ENCODE data around the gene RRP36.
"Not testable (repeated sequence)": the region's sequence is repeated elsewhere in the genome, so short reads cannot be mapped to it uniquely, and the experiment has no call there.

RRP36 gene, protein sequence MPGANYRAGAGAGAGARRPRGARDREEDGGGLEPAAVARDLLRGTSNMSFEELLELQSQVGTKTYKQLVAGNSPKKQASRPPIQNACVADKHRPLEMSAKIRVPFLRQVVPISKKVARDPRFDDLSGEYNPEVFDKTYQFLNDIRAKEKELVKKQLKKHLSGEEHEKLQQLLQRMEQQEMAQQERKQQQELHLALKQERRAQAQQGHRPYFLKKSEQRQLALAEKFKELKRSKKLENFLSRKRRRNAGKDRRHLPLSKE

DNA sequence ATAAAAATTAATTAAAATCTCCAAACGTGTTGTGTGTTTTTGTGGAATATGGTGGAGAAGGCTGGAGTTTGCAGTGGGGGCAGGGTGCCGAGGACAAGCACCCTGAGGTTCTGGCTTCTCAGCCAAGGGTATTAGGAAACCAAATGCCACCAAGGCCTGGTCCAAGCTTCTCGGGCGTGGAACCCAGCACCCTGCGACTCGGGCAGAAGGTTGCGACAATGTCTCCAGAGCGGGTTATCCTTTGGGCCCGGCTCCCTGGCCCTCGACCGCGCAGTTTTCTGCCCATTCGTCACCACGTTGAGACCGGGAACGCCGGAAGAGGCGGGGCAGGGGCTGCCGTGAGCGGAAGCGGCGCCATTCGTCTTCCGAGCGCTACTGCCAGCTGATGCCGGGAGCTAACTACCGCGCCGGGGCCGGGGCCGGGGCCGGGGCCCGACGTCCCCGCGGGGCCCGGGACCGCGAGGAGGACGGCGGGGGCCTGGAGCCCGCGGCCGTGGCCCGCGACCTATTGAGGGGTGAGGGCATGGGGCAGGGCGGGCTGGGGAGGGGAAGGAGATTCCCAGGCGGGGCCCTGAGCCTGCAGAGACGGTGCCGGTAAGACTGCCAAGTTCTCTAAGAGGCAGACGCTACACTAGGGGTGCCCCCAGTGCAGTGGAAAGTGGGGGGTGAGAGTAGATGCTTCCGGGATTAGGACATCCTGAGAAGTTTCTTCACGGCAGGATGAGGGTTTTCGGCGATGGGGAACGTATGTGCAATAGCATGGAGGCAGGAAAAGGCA, at the start of gene RRP36:
RRP36 (plus strand) TSS at position 354 of the 778 bp plus-strand sequence; CDS start at position 386, 32 bp downstream.
- DNase-seq = peak; percentile 80

DNA sequence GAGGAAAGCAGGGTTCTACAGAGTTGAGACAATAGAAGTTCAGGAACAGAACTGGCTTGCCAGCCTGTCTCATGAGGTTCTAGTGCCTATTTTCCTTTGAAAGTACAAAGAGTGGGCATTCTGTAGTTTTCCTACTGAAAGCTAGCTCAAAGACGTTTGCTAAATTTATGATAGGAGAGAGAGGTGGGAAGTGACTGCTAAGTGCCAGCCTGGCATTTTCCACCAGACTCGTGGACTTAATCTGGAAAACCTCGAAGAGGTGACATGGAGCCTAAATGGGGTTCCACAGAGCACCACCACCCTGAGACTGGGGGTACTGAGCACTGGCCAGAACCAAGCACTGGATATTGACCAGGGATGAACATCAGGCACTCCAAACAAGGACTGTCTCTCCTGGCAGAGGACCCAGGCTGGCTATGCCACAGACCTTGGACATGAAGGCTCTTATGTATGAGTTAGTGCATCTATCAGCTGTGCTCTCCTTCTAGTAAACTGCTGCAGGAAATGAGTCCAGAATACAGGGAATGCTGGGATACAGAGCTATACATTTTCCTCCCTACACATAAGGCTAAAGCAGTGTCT, 49.6 kb upstream of the RRP36 start:
- no peak for DNase-seq

DNA sequence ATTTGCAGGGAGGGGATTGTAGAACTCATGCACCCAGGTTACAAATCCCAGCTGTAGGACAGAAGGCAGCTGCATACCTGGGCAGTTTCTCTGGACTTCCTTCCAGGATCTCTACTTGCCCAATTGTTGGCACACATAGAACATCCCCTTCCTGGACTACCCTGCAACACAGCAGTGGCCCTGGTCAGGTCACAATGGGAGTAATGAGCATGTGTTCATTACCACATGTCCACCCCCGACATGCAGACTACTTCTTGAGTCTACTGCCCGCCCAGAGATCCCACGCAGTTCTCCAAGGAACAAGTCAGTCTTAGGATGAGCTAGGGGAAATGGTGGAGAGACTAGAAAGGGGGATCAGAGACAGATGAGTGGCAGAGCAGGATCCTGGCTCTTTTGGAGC, 47.5 kb upstream of the RRP36 start:
- no peak for DNase-seq

GRCh38 chr6:42974919-42975505, 46.4 kb upstream of the RRP36 start:
- no peak for DNase-seq

- DNase-seq = peak; percentile 10
These were observed 43.0 kb upstream of the RRP36 start for GRCh38 chr6:42978487-42978838.

- peak; percentile 97 for DNase-seq
These were observed 42.4 kb upstream of the RRP36 start, which contains the start of gene PEX6 for GRCh38 chr6:42978839-42979522. Gene PEX6 (minus strand): TSS chr6:42979181. CDS start chr6:42979150, 31 bp downstream.

- DNase-seq = peak; percentile 37
These were observed 41.8 kb upstream of the RRP36 start for GRCh38 chr6:42979523-42980177.

- no peak for DNase-seq
These were observed 39.6 kb upstream of the RRP36 start for GRCh38 chr6:42981836-42982235.

GRCh38 chr6:42984001-42984923, 37.2 kb upstream of the RRP36 start, which contains the start of gene PPP2R5D:
Gene PPP2R5D (plus strand): TSS chr6:42984570. CDS start chr6:42984678, 108 bp downstream.
- peak; percentile 98 for DNase-seq

DNA sequence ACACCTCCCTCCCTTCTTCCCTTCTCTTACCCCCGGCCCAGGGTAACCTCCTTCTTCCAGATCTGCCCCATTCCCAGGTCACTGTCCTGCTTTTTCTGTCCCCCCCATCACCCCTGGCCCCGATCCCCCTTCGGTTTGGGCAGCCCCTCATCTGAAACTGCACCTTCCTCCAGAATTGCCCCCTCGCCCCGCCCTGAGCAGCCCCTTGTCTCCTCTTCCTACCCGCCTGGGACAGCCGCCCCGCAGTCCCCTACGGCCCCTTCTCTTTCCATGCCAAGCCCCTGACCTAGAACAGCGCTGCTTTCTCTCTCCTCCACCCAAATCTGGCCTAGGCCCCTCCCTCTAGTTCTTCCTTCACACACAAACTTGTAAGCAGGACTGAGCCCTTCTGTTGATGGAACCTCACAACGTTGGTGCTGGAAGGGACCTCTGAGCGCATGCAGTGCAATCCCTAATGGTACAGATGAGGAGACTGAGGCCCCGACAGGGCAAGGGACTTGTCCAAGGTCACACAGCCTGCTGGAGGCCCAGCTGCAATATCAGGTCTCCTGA, 36.4 kb upstream of the RRP36 start:
- DNase-seq = peak; percentile 39

DNA sequence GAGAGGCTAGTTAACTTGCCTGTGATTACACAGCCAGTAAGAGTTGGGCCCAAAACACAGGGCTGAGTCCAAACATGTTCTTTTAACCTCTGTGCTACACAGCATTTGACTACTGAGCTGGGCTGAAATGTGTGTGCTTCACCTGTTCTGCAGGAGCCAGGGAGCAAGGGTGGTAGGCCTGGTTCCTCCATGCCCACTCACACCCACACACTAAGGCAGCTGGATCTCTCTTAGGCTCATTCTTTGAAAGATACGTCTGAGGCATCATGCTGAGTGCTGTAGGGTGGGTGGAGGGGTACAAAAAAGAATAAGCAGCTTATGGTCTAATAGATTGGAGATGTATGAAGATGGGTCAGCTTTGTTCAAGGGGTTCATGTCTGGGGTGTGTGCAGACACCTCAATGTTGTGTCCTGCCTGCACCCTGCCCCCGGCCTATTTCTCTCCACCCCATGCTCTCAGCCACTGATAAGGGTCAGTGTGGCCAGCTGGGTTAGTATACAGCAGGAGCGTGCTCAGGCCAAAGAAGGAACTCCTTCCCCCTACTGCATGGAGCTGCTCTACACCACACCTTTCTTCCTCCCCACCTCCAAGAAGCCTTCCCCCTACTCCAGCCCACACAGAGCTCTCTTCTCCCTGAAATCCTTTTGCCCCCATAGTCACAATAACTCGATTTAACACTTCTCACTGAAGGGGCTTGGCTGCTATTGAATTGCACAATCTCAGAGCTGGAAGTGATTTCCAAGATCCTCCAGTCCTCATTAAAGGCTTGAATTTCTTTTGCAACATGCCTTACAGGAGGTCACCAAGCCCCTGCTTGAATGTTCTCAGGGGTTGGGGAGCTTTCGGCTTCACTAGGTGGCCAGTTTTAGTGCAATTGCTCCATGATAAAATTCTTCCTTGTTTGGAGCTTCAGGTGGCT, 33.6 kb upstream of the RRP36 start:
- no peak for DNase-seq

- no peak for DNase-seq
These were observed 32.9 kb upstream of the RRP36 start for GRCh38 chr6:42988486-42989020.

GRCh38 chr6:42989923-42990322, 31.5 kb upstream of the RRP36 start:
- no peak for DNase-seq

GRCh38 chr6:42993445-42993844, 28.0 kb upstream of the RRP36 start:
- DNase-seq = no peak

- no peak for DNase-seq
These were observed 24.9 kb upstream of the RRP36 start for GRCh38 chr6:42996513-42996912.

GRCh38 chr6:42998205-42998604, 23.2 kb upstream of the RRP36 start:
- not testable (repeated sequence) for DNase-seq

- DNase-seq = no peak
These were observed 19.6 kb upstream of the RRP36 start for GRCh38 chr6:43001843-43002242.

GRCh38 chr6:43005844-43006243, 15.6 kb upstream of the RRP36 start:
- no peak for DNase-seq

DNA sequence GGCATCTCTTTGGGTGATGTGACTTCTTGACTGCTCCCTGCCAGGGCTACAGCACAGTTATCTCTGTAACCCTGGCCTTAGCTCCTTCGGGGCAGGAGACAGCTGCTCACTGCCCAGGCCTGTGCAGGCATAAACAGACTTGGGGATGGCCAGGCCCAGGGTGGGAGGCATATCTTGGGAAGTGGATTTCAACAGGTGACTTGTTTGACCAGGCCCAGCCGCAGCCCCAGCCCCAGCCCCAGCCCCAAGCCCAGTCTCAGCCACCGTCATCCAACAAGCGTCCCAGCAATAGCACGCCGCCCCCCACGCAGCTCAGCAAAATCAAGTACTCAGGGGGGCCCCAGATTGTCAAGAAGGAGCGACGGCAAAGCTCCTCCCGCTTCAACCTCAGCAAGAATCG, 15.2 kb upstream of the RRP36 start:
- DNase-seq = no peak
